Panc1 (cell line): ENCODE measurements around the gene PIGR. TPM values are rescaled to one million over a fixed set of nuclear protein-coding genes. Genes with fewer than 3 reads are reported as not detected.

Source experiments
- ATAC-seq: fragments of 200-7000 bp; cut with Tn5 transposase; 2 replicates; pipeline ENCODE4 v1.9.1; 2020; ENCODE audit warnings: mild to moderate bottlenecking, moderate library complexity
- BruUV-seq: library from RNA; stranded (reverse); fragments of 400-500 nt; replicated peaks from 2 replicates; lab custom pipeline; 2021; lab: Mats Ljungman, UMichigan
- CTCF ChIA-PET: fragments of 300-600 bp; sonication (Branson Sonifier 250); formaldehyde crosslinking; loops from one replicate; lab custom pipeline; 2022; ENCODE audit warnings: antibody characterized with exemption; lab: Charles Lee
- POLR2A ChIA-PET: fragments of 300-600 bp; sonication (Branson Sonifier 250); formaldehyde crosslinking; loops from one replicate; lab custom pipeline; 2022; ENCODE audit warnings: antibody characterized with exemption; lab: Charles Lee
- DNase-seq: peaks from one replicate; pipeline ENCODE4 v3.0.0-alpha.2; 2010; ENCODE audit warnings: low read depth, low spot score
- H3K27ac ChIP-seq: 2 replicates; pipeline ENCODE4 v1.5.1; 2011; ENCODE audit warnings: mild to moderate bottlenecking, low read length, inconsistent platforms
- H3K27me3 ChIP-seq: fragments of 200-500 bp; sonication (Bioruptor generic); 2 replicates; pipeline ENCODE4 v1.6.0; 2014; ENCODE audit warnings: low read length, inconsistent platforms; ENCODE audit not compliant: control insufficient read depth, insufficient read depth
- H3K36me3 ChIP-seq: fragments of 200-500 bp; sonication (Bioruptor generic); 2 replicates; pipeline ENCODE4 v1.5.1; 2014; ENCODE audit warnings: inconsistent platforms, mild to moderate bottlenecking, low read length, moderate library complexity; ENCODE audit not compliant: control insufficient read depth, insufficient read depth
- H3K4me1 ChIP-seq: 2 replicates; pipeline ENCODE4 v1.5.1; 2011; ENCODE audit warnings: inconsistent platforms, mild to moderate bottlenecking, low read length, moderate library complexity; ENCODE audit not compliant: control insufficient read depth, insufficient read depth
- H3K4me3 ChIP-seq, 2 experiments: 2 replicates each; pipeline ENCODE4 v1.5.1; 2011 to 2012; ENCODE audit warnings: low read depth in 2 of 2, low read length in 2 of 2, mild to moderate bottlenecking in 2 of 2, inconsistent platforms in 1 of 2, moderate library complexity in 1 of 2
- H3K9me3 ChIP-seq: fragments of 200-500 bp; sonication (Bioruptor generic); 2 replicates; pipeline ENCODE4 v1.5.1; 2014; ENCODE audit warnings: low read depth, mild to moderate bottlenecking, inconsistent platforms, low read length, moderate library complexity; ENCODE audit not compliant: control insufficient read depth, insufficient read depth
- CTCF ChIP-seq: fragments of 450-650 bp; IDR thresholded peaks from 2 replicates; pipeline ENCODE4 v1.5.1; 2017; ENCODE audit warnings: mild to moderate bottlenecking
- POLR2AphosphoS5 ChIP-seq: IDR thresholded peaks from 2 replicates; pipeline ENCODE4 v1.6.1; 2012; ENCODE audit warnings: mild to moderate bottlenecking, low read depth, low read length, moderate library complexity
- REST ChIP-seq, 2 experiments: IDR thresholded peaks; 2 replicates each; pipeline ENCODE4 v1.6.1; 2011 to 2012; ENCODE audit warnings: low read depth in 2 of 2, control low read depth in 1 of 2, low read length in 1 of 2, mild to moderate bottlenecking in 1 of 2, moderate library complexity in 1 of 2; ENCODE audit not compliant: insufficient read depth in 1 of 2
- SIN3A ChIP-seq: IDR thresholded peaks from 2 replicates; pipeline ENCODE4 v1.6.1; 2012; ENCODE audit warnings: low read depth, mild to moderate bottlenecking, low read length, moderate library complexity, borderline replicate concordance; ENCODE audit not compliant: insufficient read depth
- TCF7L2 ChIP-seq: IDR thresholded peaks from 2 replicates; pipeline ENCODE4 v1.6.1; 2011; ENCODE audit warnings: mild to moderate bottlenecking, low read depth, low read length, inconsistent platforms
- in situ Hi-C: cut with HindIII; loops from 2 replicates; pipeline ENCODE4 v1.10.0; 2016; ENCODE audit warnings: low sequenced_read_pairs, low pct_unique_long_range_greater_than_20kb
- intact Hi-C: fragments of 100-400 bp; cut with micrococcal nuclease; formaldehyde crosslinking; loops from one replicate; pipeline ENCODE4 v1.10.0; 2022; ENCODE audit not compliant: unreplicated experiment
- total RNA-seq: library from RNA; stranded (reverse); gene quantifications from one replicate; pipeline ENCODE4 v1.2.1, GENCODE V29; 2021; ENCODE audit not compliant: unreplicated experiment

The PIGR gene
- total RNA-seq, 1 experiment from 2014 or later, result 1.4 TPM

- Histone ChIP-seq H3K27me3 (no peaks in the 10 kb centered on the region), H3K4me1 (no peaks in the 10 kb centered on the region), H3K27ac (no peak overlapping the region), H3K36me3 (no peaks in the 10 kb centered on the region), H3K4me3 (no peak overlapping the region), H3K9me3 (no peaks in the 10 kb centered on the region)
- ChIA-PET POLR2A (no interaction called here), CTCF (interaction anchor here (0.6 kb wide), 1 partner anchor 231 kb away, joined by 3 read pairs; no protein-coding TSS in a partner anchor)
- DNase-seq (no peak), ATAC-seq (0 out of 2 replicates have a peak, but pooled peaks have one; percentile 26)
- in situ Hi-C loops (no loop called here), intact Hi-C loops (no loop called here)
- no peak for TF ChIP-seq POLR2AphosphoS5
- no peak for TF ChIP-seq TCF7L2
- TF ChIP-seq REST (IDR thresholded peaks at IDR 0.05; ENCODE audit: insufficient read depth in 1 of 2, low read depth in 2 of 2, low read length in 1 of 2), result no peak
- no peak for TF ChIP-seq SIN3A
- TF ChIP-seq CTCF, result no peak
- no TSS peak for BruUV-seq
Observed at GRCh38 chr1:206931709-206932108, 14.6 kb downstream of the PIGR start.

- Histone ChIP-seq H3K27me3 (no peaks in the 10 kb centered on the region), H3K9me3 (no peaks in the 10 kb centered on the region), H3K4me1 (no peaks in the 10 kb centered on the region), H3K27ac (no peak overlapping the region), H3K36me3 (no peaks in the 10 kb centered on the region), H3K4me3 (no peak overlapping the region)
- BruUV-seq, result no TSS peak
- ATAC-seq (no peak), DNase-seq (no peak)
- in situ Hi-C loops (no loop called here), intact Hi-C loops (no loop called here)
- POLR2A ChIA-PET, result no interaction called here
- CTCF ChIA-PET, result no interaction called here
- TF ChIP-seq POLR2AphosphoS5 (no peak), TCF7L2 (no peak), CTCF (no peak), SIN3A (no peak), REST (IDR thresholded peaks at IDR 0.05; ENCODE audit: insufficient read depth in 1 of 2, low read depth in 2 of 2, low read length in 1 of 2) (no peak)
Observed at GRCh38 chr1:206930210-206930798, 16.0 kb downstream of the PIGR start.
